ENCODE results near the gene MYORG.

GRCh38 chr9:34380034-34380510, 3.4 kb upstream of the MYORG start:
- TF ChIP-seq ZNF274 (IDR thresholded peaks at IDR 0.05; ENCODE audit: borderline replicate concordance, low read depth, low read length) (no peak), SMAD2 (IDR thresholded peaks at IDR 0.05; ENCODE audit: low read depth, low read length) (no peak), GABPA (tag; conservative IDR thresholded peaks at IDR 0.05; ENCODE audit: low read depth) (no peak), SRF (CRISPR knock-in tag; IDR thresholded peaks at IDR 0.05) (no peak), RBFOX2 (IDR thresholded peaks at IDR 0.05; ENCODE audit: low read depth, low read length) (no peak), PHB2 (IDR thresholded peaks at IDR 0.05; ENCODE audit: low read depth) (no peak), POLR2AphosphoS5 (IDR thresholded peaks at IDR 0.05; ENCODE audit: control insufficient read depth, insufficient read depth, low read depth, low read length) (no peak), TAF1 (IDR thresholded peaks at IDR 0.05; ENCODE audit: control insufficient read depth, extremely low read depth, insufficient read depth, low read length, severe bottlenecking) (no peak), REST (IDR thresholded peaks at IDR 0.05; ENCODE audit: borderline replicate concordance) (no peak), REST (CRISPR knock-in tag; IDR thresholded peaks at IDR 0.05; ENCODE audit: low read depth) (no peak), CTCF (IDR thresholded peaks at IDR 0.05 in 2 of 3, conservative IDR thresholded peaks at IDR 0.05 in 1 of 3; ENCODE audit: insufficient read depth in 2 of 3, low read depth in 1 of 3, low read length in 3 of 3) (no peak), TAF7 (tag; IDR thresholded peaks at IDR 0.05) (no peak)
- TF ChIP-seq, protein P1, sequence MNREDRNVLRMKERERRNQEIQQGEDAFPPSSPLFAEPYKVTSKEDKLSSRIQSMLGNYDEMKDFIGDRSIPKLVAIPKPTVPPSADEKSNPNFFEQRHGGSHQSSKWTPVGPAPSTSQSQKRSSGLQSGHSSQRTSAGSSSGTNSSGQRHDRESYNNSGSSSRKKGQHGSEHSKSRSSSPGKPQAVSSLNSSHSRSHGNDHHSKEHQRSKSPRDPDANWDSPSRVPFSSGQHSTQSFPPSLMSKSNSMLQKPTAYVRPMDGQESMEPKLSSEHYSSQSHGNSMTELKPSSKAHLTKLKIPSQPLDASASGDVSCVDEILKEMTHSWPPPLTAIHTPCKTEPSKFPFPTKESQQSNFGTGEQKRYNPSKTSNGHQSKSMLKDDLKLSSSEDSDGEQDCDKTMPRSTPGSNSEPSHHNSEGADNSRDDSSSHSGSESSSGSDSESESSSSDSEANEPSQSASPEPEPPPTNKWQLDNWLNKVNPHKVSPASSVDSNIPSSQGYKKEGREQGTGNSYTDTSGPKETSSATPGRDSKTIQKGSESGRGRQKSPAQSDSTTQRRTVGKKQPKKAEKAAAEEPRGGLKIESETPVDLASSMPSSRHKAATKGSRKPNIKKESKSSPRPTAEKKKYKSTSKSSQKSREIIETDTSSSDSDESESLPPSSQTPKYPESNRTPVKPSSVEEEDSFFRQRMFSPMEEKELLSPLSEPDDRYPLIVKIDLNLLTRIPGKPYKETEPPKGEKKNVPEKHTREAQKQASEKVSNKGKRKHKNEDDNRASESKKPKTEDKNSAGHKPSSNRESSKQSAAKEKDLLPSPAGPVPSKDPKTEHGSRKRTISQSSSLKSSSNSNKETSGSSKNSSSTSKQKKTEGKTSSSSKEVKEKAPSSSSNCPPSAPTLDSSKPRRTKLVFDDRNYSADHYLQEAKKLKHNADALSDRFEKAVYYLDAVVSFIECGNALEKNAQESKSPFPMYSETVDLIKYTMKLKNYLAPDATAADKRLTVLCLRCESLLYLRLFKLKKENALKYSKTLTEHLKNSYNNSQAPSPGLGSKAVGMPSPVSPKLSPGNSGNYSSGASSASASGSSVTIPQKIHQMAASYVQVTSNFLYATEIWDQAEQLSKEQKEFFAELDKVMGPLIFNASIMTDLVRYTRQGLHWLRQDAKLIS (CRISPR knock-in tag; IDR thresholded peaks at IDR 0.05), result no peak

Measured in K562 (cell line).